Stimulated activated CD4-positive, alpha-beta T cell treated with anti-CD3 and anti-CD28 coated beads, Interleukin-1b, Interleukin-23, amount 100 ng/mL, for 4 hours (primary cell): Measurements from ENCODE around the gene TAF3.

ENCODE experiments used
- DNase-seq, 2 donors: peaks; one replicate each; pipeline ENCODE4 v3.0.0-alpha.2; 2020; ENCODE audit warnings: low read depth in 2 of 2

Gene TAF3

GRCh38 chr10:7932301-7933036, 114.2 kb downstream of the TAF3 start:
- no peak for DNase-seq

DNA sequence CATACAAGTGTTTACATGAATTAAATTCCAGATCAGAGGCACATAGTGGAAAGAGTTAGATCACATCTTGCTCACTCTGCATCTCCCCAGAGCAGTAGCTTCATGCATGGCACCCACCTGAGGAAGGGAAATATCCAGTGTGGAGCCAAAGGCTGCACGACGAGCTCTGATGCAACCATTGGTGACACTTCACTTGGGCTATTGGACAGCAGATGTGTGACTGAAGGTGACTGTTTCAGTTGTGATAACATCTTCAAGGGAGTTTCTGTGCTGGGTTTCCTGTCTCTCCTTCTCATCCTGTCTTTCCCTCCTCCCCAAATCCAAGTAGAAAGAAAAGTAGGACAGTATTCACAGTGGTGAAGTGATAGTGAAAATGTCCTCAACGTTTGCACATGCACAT, 115.0 kb downstream of the TAF3 start:
- no peak for DNase-seq

- DNase-seq = no peak
These were observed 115.5 kb downstream of the TAF3 start for GRCh38 chr10:7933757-7934156.

- no peak for DNase-seq
These were observed 119.1 kb downstream of the TAF3 start for GRCh38 chr10:7937315-7937945.

- no peak for DNase-seq
These were observed 123.3 kb downstream of the TAF3 start for GRCh38 chr10:7941576-7941975.

GRCh38 chr10:7942316-7942715, 124.0 kb downstream of the TAF3 start:
- no peak for DNase-seq

DNA sequence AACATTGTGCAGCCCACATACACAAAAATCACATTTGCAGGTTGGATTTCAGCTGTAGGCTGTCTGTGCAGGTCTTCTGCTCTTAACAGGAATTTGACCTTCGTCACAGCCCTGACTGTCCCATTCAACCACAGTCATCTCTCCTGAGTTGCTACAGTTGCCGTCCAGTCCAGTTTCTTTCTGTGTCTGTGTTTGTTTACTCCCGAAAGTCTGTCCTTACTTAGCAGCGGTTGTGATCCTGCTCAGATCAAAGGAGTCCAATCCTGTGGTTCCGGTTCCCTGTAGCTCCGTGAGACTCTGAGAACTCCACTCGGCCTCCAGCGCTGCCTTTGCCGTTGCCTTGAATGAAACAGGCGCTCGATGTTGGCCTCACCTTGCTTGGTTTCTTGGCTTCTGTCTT, 124.6 kb downstream of the TAF3 start:
- DNase-seq = no peak

DNA sequence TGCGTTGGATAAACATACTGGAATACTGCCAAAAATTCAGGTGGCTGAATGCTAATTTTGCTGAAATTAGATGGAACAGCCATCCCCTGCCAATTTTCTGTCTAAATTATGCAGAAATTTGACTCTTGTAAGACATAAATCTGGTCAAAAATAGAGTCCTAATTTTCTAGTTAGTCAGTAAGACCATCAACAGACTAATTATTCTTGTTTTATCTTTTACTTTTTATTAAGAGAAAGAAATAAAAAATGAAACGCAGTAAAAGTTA, 125.8 kb downstream of the TAF3 start:
- no peak for DNase-seq

DNA sequence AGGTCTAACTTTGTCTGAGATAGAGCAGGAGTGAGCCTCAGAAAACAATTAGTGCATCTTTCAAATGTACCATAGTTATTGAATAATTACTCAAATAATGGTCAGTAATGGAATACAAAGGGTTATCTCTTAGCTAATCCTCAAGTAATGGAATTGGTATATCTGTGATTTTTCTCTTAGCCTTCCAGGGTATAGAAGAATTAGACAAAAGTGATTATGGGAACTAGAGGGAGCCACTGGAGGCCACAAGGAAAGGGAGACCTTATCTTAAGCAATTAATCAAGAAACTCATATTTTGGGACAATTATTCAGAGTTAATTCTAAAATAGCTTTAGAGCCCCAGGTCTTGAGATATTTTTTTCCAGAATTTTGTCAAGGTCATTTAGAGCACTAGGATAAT, 126.2 kb downstream of the TAF3 start:
- DNase-seq = no peak

- DNase-seq = no peak
These were observed 126.7 kb downstream of the TAF3 start for GRCh38 chr10:7945034-7945433.

- no peak for DNase-seq
These were observed 127.3 kb downstream of the TAF3 start for GRCh38 chr10:7945469-7946187.

DNA sequence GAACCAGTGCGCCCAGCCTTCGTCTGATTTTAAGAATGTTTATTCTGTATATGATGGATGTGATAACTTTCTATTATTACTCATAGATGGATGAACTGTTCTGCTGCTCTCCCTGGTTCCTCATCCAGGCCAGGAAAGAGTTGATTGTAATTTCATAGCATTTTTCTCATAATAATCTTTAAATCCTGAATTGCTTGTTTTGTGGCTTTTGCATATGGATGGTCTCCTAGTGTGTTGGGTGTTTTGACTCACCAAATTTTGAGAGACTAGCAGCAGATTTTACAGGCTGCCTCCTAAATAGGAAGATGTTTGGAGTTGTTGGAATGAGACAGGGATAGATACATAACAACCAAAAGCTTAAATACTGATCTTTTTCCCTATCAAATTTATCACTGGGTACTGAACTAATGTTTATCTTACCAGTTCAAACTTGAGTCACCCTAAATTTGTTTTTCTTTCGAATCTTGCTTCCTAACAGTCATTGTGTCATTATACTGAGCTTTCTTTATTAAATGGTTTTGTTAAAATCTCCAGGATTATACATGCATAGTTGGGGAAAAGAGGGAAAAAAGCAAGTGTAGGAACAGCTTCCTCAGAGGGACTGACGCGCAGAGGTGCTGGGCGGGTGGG, 130.2 kb downstream of the TAF3 start:
- no peak for DNase-seq

GRCh38 chr10:7950981-7951847, 132.9 kb downstream of the TAF3 start:
- DNase-seq = no peak

DNA sequence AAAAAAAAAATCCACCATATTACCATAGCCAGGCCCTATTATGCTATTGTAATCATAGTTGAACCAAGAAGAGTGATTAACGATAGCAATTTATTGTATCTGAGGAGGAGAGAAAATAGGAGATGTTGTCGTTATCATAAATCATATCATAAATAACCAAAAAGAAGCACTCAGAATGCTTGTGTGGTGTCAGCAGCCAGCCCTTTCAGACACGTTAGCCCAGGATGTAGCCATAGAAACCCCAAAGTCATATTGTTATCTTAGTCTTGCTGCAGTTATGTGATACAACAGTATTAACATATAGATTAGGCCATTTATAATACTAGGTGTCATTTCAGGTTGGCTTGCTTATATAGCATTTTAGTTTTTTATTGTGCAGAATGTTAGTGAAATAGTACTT, 134.0 kb downstream of the TAF3 start:
- no peak for DNase-seq

DNA sequence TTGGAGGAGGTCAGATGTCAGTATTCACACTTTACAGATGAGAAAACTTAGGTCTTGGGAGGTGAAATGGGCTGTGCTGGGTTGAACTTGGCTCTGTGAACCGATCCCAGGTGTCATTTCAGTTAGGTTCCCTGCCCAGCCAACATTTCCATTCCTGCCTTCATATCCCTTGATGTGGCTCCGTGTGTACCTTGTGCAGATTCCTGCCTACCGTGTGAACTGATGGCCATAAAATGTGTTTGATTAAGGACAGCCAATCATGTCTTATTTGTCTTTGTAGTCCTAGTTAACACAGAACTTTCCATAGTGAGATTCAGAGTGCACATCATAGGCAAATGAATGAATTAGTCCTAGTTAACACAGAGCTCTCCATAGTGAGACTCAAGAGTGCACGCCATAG, 135.1 kb downstream of the TAF3 start:
- no peak for DNase-seq

DNA sequence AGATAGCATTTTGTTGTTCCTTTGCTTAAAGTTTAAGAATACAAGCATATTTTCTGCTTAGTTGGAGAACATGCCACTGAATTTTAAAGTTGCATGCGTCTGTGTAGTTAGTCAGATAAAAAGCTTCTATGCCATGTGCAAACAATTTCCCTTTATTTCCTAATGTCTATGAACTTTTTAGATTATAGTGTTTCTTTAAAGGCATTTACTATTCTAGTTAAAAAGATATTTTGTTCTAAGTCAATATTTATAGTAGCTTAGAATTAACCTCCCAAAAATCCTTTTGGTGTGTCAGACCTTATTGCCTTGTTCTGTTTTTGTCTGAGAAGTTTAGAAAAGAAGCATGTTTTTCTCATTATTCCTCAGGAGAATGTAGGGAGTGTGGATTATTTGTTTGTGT, 137.1 kb downstream of the TAF3 start:
- no peak for DNase-seq

GRCh38 chr10:7956508-7956907, 138.2 kb downstream of the TAF3 start:
- DNase-seq = no peak

DNA sequence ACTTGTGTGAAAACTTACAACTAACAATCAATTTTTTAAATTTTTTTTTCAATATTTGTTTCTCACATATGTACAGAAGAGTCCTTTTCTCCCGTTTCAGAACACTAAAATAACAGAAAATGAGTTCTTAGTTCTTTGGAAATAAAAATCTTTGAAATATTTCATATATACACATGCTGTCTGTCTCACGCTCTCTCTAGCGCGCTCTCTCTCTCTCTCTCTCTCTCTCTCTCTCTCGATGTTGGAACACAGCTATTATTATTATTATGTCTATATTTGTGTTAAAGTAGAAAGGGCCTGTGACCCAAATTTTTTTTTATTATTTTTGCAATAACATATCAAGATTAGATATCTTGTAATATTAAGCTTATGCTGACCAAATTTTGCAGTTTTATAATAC, 139.3 kb downstream of the TAF3 start:
- DNase-seq = no peak

DNA sequence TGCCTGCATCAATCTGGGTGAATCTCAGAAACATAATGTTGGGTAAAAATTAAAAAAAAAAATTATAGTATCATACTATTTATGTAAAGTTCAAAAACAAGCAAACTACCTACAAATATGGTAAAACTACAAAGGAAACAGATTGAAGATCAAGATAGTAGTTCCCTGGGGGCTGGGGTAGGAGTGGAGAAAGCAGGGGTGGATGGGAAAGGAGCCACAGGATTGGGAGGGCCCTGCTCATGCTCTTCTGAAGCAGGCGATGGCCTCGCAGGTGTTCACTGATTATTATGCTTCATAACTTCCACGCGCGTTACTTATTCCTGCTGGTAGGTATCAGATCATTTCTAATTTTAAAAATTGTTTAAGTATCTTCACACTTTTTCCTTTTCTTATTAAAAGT, 140.1 kb downstream of the TAF3 start:
- DNase-seq = no peak

DNA sequence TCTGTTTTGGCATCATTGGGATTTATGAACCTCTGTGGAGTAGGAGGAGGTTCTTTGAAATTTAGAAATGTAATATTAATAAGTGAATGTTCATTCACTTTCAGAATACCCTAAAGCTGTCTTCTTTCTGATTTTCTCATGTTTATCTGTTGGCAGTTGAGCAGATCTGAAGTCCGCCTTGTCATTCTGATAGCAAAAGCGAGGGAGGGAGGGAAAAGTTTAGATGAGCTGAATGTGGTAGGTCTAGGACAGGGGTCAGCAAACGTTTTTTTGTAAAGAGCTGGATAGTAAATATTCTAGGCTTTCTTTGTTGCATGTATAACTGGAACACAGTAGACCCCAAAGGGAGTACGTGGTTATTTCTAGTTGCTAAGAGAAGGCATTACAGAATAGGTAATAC, 141.8 kb downstream of the TAF3 start:
- no peak for DNase-seq

DNA sequence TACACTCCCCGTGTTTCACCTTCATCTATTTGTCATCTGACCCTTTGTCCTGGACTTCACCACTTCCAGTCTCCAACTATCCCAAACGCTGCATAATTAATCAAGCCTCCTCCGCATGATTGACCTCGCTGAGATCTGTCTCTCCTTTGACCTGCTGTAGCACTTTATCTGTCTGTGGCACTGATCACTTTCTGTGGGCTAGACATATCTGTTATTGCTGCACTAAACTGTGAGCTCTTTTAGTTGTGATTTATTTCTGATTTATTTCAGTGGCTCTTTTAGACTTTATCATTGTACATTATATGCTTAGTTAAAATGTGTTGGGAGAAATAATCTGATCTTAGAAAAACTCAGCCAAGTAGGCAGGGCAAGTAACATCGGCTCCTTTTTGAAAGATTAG, 144.3 kb downstream of the TAF3 start:
- no peak for DNase-seq

- DNase-seq = no peak
These were observed 147.2 kb downstream of the TAF3 start for GRCh38 chr10:7965457-7965856.
